ENCODE measurements around the gene FCHSD2.
"Not testable (repeated sequence)": the region's sequence is repeated elsewhere in the genome, so short reads cannot be mapped to it uniquely, and the experiment has no call there.

FCHSD2 gene

GRCh38 chr11:73002214-73002613, 139.9 kb downstream of the FCHSD2 start:
- DNase-seq: no peak

- DNase-seq: no peak
Observed at GRCh38 chr11:73001615-73002014, 140.5 kb downstream of the FCHSD2 start.

- DNase-seq: no peak
Observed at GRCh38 chr11:72998676-72999075, 143.4 kb downstream of the FCHSD2 start.

GRCh38 chr11:72996959-72997358, 145.2 kb downstream of the FCHSD2 start:
- DNase-seq: no peak

- DNase-seq: no peak
Observed at GRCh38 chr11:72989727-72990126, 152.4 kb downstream of the FCHSD2 start.

- no peak for DNase-seq
Observed at GRCh38 chr11:72988821-72989220, 153.3 kb downstream of the FCHSD2 start.

DNA sequence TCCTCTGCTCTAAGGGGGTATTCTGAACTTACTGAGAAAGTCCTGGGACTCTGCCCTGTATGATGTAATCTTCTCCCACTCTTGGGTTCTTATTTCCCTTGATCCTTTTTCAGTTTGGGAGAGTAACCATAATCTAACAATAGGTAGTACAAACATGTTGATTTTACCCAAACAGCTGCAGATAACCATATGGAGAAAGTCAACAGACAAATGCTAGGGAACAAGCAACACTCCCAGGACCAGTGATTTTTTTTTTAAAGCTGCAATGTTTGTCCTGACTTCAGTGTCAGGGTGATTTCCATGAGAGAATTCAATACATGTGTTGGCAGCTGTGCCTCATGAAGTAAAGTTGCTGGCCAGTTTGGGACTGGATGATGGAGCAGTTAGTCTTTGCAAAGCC, 156.5 kb downstream of the FCHSD2 start:
- no peak for DNase-seq

- DNase-seq: no peak
Observed at GRCh38 chr11:72984453-72985077, 157.6 kb downstream of the FCHSD2 start.

DNA sequence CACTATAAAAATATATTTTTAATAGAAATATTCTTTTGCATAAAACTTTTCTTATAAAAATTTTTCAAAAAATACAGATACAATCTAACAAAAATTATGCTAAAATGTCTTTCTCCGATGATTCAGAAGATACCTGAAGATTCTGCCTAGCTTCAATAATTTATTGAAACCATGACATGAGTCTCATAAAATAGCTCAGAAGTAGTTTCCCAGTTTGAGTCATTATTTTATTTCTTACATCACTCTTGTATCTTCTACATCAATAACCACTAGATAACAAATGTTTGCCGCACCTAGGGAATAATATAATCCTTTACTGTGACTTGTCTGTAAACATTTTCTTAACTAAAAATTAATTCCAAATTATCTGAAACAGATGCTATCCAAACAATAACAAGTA, 158.6 kb downstream of the FCHSD2 start:
- no peak for DNase-seq

DNA sequence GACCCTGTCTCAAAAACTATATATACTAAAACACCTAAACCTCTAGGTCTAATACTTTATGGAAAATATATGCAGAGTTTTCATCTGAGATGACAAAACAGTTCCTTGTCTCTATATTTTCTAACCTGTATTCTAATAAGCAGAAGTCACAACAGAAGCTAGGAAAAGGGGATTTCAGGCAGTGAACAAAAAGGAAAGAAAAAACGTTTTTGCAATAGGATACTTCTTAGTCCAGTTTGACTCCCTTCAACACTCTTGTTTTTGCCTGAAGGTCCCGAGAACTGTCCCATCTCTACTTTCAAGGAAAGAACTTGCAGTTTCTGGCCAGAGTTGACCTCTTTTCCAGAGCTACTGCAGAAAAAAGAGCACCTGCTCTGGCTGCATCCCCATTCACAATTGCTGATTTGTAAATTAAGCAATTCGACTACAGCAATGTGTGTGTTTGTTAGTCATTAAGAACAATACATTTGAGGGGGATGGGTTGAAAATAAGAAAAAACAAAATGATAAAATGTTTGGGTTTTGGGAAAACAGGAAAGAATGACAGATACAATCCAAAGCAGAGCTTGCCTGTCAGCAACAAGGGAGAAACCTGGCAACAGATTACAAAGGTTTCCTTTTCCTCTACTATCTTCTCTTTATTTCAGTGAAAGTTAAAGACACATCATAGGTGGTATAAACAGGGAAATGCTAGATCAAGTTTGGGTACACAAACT, 160.0 kb downstream of the FCHSD2 start:
- no peak for DNase-seq

GRCh38 chr11:72981080-72981479, 161.0 kb downstream of the FCHSD2 start:
- DNase-seq: no peak

DNA sequence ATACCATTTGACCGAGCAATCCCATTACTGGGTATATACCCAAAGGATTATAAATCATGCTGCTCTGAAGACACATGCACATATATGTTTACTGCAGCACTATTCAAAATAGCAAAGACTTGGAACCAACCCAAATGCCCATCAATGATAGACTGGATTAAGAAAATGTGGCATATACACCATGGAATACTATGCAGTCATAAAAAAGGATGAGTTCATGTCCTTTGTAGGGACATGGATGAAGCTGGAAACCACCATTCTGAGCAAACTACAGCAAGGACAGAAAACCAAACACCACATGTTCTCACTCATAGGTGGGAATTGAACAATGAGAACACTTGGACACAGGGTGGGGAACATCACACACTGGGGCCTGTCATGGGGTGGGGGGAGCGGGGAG, 164.3 kb downstream of the FCHSD2 start:
- not testable (repeated sequence) for DNase-seq

DNA sequence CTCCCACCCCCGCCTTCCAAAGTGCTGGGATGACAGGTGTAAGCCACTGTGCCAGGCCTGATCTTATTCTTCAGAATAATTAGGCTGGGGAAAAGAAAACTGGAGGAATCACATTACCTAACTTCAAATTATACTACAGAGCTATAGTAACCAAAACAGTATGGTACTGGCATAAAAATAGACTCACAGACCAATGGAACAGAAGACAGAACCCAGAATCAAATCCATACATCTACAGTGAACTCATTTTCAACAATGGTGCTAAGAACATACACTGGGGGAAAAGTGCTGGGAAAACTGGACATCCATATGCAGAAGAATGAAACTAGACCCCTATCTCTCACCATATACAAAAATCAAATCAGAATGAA, 165.6 kb downstream of the FCHSD2 start:
- not testable (repeated sequence) for DNase-seq

DNA sequence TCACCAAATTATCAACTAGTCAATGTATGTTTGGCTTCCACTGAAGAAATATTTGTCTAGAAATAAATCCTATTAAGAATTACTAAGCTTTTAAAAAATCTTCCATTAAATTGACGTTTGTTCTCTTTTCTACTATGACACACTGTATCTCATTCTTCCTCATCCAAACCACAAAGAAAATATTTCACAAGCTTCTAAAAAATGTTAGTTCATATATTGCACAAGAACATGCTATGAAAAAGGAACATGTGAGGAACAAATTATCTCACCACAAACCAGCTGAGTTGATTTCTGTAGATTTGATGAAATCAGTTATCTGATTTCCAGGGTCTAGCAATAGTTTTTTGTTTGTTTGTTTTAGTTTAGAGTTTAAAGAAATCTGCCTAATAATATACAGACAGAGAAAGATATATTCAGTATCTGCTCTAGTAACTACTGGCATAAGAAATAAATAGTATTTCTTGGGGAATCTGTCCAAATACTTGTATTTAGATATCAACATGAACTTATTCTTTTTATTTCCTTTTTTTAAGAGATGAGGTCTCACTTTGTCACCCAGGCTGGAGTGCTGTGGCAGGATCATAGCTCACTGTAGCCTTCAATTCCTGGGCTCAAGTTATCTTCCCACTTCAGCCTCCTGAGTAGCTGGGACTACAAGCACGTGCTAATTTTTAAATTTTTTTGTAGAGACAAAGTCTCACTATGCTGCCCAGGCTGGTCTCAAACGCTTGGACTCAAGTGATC, 166.2 kb downstream of the FCHSD2 start:
- no peak for DNase-seq

DNA sequence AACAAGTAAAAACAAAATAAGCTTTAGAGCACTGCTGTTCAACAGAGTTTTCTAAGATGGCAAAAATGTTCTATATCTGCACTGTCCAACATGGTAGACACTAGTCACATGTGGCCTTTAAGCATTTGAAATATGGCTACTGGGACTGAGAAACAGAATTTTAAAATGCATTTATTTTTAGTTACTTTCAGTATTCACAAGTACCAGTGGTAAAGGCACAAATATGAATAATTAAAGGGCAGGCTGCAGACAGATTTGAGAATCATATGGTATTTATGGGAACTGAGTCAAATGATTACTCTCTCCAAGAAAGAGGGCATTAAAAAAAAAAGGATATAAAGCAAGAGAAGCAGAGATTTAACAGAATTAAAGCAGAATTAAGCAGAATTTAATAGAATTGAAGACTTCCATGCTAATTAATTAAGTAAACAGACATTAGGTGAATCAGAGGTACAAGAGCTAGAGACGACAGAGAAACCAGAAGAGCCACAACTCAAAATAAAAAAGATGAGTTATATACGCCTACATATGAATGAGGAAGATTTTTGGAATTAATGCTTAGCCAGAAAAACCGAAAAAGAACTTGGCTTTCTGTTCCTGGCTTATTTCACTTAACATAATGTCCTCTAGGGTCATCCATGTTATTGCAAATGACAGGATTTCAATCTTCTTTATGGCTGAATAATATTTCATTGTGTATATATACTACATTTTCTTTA, 167.5 kb downstream of the FCHSD2 start:
- DNase-seq: no peak

GRCh38 chr11:72972496-72973128, 169.5 kb downstream of the FCHSD2 start:
- no peak for DNase-seq

DNA sequence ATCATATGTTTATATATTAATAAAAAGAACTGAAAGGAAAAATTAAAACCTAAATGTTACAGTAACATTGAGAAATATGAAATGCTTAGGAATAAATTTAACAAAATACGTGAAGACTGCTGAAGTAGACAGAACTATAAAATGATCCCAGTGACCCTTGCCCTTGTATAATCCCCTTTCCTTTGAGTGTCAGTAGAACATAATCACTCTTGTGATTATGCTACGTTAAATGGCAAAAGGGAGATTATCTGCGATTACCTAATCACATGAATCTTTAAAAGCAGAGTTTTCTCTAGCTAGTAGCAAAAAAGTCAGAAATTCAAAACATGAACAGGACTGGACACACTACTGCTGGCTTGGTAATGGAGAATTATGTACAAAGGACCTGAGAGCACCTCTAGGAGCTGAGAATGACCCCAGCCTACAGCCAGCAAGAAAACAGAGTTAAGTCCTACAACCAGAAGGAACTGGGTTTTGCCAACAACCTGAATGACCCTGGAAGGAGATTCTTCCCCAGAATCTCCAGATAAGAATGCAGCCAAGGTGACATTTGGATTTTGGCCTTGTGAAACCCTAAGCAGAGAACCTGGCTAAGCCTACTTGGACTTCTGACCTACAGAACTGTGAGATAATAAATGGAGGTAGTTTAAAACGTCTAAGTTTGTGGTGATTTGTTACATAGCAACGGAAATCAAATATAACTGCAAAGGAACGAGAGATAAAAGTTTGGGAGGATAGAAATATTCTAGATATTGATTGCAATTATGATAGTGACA, 170.7 kb downstream of the FCHSD2 start:
- no peak for DNase-seq

DNA sequence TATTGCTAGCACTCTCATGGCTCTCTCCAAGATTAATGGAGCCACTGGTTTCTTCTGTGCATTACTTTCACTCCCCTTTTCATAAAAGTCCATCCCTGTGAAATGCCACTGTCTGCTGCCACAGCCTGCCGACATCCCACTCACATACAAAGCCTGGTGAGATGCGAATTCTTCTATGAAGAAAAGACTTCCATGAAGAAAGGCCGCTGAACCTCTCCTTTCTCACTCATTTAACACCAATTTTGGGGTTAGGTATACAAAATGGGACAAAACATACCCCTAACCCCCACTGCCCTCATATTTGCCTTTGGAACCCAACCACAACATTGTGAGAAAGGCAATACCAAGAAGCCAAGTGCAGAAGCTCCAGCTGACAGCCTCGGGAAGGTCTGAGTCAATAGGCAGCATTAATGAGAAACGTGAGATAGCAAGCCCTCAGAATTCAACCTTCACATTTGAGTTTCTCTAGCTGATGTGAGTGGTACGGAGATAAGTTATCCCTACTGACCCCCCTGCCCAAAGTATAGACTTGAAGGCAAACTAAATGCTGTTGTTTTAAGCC, 171.5 kb downstream of the FCHSD2 start:
- DNase-seq: no peak

- no peak for DNase-seq
Observed at GRCh38 chr11:72969894-72970335, 172.2 kb downstream of the FCHSD2 start.

- no peak for DNase-seq
Observed at GRCh38 chr11:72968390-72968789, 173.7 kb downstream of the FCHSD2 start.

GRCh38 chr11:72965672-72966071, 176.4 kb downstream of the FCHSD2 start:
- DNase-seq: no peak

DNA sequence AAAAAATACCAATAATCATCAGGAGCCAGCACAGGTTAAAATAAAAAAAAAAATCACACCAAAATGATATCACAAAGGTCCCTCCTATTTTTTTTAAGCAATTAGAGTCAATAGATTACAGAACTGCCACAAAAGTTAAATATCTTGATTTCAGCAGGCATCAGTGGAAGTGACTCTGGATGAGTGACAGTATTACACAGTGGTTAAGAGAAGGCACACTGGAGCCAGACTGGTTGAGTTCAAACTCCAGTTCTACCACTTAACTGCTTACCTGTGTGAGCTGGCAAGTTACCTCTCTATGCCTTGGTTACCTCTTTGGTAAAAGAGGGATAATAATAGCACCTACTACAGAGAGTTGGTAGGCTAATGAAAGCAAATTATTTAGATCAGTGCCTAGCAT, 179.4 kb downstream of the FCHSD2 start:
- no peak for DNase-seq

Measured in CD4-positive, alpha-beta T cell treated with Interleukin-6 for 4 hours (primary cell).